CD4-positive, alpha-beta T cell treated with Interleukin-17A for 1 hour (primary cell): ENCODE measurements around the gene EEF1E1.
"Not testable (repeated sequence)": the region's sequence is repeated elsewhere in the genome, so short reads cannot be mapped to it uniquely, and the experiment has no call there.

Experiments
- DNase-seq: peaks from one replicate; pipeline ENCODE4 v3.0.0-alpha.2; 2020

Gene EEF1E1

GRCh38 chr6:8061736-8062135 lies 40.6 kb downstream of the EEF1E1 start:
- DNase-seq, result no peak

DNA sequence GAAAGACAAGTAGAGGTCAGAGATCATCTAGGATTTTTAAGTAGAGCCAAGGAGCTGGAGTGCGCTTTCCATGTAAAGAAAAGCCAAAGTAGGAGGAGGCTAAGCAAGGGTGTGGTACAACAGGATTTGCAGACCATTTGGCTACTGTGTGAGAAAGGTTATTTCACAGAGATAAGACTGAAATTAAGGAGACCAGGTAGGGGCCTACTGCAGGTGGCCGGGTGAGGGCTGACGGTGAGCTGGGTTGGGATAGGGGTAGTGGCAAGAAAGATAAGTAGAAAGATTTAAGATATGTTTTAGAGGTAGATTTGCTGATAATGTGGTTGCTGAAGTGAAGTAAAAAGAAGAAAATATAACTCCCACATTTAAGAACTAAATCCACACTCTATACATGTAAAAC lies 42.0 kb downstream of the EEF1E1 start:
- DNase-seq, result no peak

DNA sequence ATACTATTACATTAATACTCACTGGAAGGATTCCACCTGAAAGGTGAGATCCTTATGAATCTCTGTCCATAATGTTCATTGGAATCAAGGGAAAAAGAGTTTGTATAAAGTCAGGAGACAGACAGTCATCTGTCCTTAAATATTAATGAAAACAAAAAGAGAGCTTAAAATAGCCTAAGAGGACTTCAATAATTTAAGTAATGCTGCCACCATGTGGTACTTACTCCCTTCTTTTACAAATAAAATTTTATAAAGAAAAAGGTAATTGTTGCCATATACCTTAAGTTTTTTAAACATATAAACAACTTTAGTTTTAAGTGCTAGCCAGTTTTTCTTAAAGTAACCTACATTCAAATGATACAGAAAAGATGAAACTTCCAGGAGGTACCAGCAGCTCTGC lies 43.2 kb downstream of the EEF1E1 start:
- DNase-seq, result peak; percentile 18

- DNase-seq, result no peak
Observed at GRCh38 chr6:8057793-8058192, 44.6 kb downstream of the EEF1E1 start.

DNA sequence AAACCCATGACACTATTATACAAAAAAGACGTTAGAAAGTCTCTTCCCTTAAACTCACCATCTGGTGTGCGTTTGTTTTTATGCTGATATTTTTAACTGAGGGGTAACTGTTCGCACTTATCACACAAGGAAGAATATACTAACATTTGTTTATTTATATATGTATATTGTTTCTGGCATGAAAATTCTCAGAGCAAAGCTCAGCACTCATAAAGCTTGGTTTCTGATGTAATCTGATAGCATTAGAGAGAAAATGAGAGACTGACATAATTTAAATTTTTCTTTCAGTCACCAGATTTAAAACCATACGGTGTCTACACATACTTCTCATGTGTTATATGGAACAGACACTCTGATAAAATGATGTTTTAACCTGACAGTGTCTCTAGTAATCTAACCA lies 45.1 kb downstream of the EEF1E1 start:
- DNase-seq, result no peak

DNA sequence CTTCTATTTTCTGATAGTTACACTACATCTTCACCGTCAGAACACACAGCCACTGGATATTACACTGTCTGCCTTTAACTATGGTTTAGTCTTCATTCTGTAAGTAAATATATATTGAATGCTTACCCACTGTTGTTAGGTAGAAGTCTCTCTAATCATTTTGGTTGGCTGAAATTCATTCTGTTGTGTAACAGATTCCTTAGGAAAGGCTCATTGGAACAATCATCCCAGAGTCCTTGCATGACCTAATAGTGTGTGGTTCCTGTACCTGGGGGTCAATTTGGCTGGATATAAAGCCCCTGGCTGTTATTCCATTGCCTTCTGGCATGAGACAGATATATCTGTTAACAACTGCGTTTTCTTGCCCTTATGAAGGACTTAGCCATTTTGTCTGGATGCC lies 48.1 kb downstream of the EEF1E1 start:
- no peak for DNase-seq

DNA sequence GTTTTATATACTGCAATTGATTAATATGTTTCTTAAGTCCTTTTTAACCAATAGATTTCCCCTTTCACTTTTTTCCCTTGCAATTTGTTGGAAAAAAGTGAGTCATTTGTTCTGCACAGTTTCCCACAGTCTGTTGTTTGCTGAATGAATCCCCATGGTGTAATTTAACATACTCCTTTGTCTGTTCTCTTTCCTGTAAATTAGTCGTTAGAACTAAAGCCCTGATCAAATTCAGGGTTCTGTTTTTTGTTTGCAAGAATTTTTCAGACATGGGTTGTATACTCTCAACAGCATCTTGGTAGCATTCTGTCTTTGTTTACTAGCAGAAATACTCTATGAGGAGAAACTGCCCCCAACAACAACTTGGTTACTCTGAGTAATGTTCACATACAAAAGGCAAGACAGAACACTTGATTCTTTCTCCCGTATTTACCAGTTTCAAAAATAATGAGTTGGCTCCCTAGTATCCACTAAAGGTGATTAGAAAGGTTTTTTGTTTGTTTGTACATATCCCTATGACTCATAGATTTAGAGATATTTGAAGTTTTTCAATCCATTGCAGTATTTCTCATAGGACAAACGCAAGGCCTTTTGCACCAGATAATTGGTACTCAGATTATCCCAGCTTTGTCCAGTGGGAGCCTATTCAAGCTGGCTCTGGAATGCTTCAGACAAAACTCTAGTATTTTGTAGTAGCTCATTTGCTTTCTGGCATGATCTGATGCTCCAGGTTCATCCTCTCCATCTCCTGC lies 54.6 kb downstream of the EEF1E1 start:
- no peak for DNase-seq

DNA sequence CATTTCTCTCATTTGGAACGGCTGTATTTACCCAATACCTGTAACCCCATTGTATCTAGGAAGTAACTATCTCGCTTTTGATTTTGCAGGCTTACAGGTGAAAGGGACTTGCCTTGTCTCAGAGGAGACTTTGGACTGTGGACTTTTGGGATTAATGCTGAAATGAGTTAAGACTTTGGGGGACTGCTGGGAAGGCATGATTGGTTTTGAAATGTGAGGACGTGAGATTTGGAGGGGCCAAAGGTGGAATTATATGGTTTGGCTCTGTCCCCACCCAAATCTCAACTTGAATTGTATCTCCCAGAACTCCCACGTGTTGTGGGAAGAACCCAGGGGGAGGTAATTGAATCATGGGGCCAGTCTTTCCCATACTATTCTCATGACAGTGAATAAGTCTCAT lies 56.6 kb downstream of the EEF1E1 start:
- not testable (repeated sequence) for DNase-seq

GRCh38 chr6:8043221-8043620 lies 59.1 kb downstream of the EEF1E1 start:
- DNase-seq, result no peak

DNA sequence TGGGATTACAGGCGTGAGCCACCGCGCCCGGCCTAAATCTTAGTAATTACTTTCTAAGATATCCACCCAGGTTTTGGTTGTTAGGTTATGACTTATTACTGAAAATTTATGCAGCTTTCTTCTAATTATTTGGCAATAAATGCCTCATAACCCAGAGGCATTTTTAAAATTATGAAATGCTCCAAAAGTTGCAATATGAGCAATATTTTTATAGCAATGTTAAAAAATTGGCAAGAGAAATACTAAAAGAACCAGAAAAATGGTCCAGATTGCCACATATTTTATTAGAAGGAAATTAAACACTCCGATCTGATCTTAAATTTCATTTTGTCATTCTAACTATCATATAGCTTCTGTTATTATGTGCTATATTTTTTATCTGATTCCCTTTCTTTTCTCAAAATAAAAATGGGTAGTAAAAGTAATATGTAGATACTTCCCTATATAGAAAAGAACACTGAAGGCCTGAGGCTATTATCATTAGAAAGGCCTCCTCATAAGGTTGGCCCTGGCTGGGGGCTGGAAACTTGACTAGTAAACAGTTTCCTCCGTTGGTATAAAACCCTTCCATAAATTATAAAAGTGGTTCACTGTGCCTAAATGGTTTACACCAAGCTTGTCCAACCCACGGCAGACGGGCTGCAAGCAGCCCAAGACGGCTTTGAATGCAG lies 60.3 kb downstream of the EEF1E1 start:
- DNase-seq, result no peak

DNA sequence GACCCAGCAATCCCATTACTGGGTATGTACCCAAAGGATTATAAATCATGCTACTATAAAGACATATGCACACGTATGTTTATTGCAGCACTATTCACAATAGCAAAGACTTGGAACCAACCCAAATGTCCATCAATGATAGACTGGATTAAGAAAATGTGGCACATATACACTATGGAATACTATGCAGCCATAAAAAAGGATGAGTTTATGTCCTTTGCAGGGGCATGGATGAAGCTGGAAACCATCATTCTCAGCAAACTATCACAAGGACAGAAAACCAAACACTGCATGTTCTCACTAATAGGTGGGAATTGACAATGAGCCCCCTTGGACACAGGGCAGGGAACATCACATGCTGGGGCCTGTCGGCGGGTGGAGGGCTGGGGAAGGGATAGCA lies 68.2 kb downstream of the EEF1E1 start:
- DNase-seq, result not testable (repeated sequence)

- DNase-seq, result no peak
Observed at GRCh38 chr6:8030920-8031319, 71.4 kb downstream of the EEF1E1 start.
